ENCODE results near the gene ABI2. TPM values are rescaled to one million over a fixed set of nuclear protein-coding genes. Genes with fewer than 3 reads are reported as not detected.
"Not testable (repeated sequence)": the region's sequence is repeated elsewhere in the genome, so short reads cannot be mapped to it uniquely, and the experiment has no call there.

The ABI2 gene
- total RNA-seq, 5 donors from 2014 or later (not counting 1 experiment from before 2014, with no cell fraction given) = 22.3 to 29.4 (median 26.7) TPM

DNA sequence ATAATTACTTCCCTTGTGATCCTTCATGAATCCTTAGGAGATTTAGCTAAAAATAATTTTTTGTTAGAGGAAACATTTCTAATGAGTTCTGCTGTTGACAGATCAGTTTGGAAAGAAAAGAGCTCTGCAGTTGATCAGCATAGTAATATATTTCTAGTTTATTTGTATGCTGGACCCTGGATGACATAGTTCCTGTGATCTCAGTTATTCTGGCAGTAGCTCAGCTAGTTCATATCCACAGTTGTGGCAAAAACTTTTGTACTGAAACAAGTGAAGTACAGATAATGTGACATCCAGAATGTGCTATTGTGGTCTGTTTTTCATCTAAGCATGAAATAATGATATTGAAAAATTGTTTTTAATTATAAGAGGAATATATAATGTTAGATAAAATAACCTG lies 33.7 kb downstream of the ABI2 start:
- Mint-ChIP-seq H3K27ac (no peak overlapping the region), H3K27me3 (no peaks in the 10 kb centered on the region), H3K4me1 (peaks cover 3 to 9% (median 6%) of the 10 kb centered on the region in 3 donors), H3K9me3 (no peaks in the 10 kb centered on the region), H3K36me3 (peaks cover 16% of the 10 kb centered on the region), H3K4me3 (no peak overlapping the region)
- no peaks in the 10 kb centered on the region for H3K4me1 ChIP-seq (ENCODE audit: control insufficient read depth in 1 of 2, extremely low read depth in 1 of 2, insufficient read depth in 2 of 2, low read length in 2 of 2)
- CTCF ChIA-PET = interaction anchor here in 1 of 2 donors (0.8 kb wide), 1 partner anchor 14 kb away, joined by 3 read pairs; no protein-coding TSS in a partner anchor
- ATAC-seq (replicated peaks in 1 of 4) (no peak), DNase-seq (no peak)
- H3K27me3 ChIP-seq (replicated peaks in 1 of 2; ENCODE audit: control insufficient read depth in 2 of 2, extremely low read depth in 1 of 2, insufficient read depth in 2 of 2, low read length in 1 of 2) = no peaks in the 10 kb centered on the region
- no peak overlapping the region for H3K4me3 ChIP-seq (ENCODE audit: control insufficient read depth in 1 of 2, extremely low read depth in 1 of 2, low read length in 1 of 2)
- H3K36me3 ChIP-seq (ENCODE audit: control insufficient read depth in 2 of 2, extremely low read depth in 1 of 2, insufficient read depth in 1 of 2, low read length in 1 of 2) = no peaks in the 10 kb centered on the region
- POLR2A ChIA-PET = interaction anchor here in 1 of 2 donors (0.6 kb wide), 1 partner anchor 74 kb away, joined by 3 read pairs; no protein-coding TSS in a partner anchor
- no peak overlapping the region for H3K27ac ChIP-seq (ENCODE audit: low read length)
- H3K9me3 ChIP-seq = no peaks in the 10 kb centered on the region

DNA sequence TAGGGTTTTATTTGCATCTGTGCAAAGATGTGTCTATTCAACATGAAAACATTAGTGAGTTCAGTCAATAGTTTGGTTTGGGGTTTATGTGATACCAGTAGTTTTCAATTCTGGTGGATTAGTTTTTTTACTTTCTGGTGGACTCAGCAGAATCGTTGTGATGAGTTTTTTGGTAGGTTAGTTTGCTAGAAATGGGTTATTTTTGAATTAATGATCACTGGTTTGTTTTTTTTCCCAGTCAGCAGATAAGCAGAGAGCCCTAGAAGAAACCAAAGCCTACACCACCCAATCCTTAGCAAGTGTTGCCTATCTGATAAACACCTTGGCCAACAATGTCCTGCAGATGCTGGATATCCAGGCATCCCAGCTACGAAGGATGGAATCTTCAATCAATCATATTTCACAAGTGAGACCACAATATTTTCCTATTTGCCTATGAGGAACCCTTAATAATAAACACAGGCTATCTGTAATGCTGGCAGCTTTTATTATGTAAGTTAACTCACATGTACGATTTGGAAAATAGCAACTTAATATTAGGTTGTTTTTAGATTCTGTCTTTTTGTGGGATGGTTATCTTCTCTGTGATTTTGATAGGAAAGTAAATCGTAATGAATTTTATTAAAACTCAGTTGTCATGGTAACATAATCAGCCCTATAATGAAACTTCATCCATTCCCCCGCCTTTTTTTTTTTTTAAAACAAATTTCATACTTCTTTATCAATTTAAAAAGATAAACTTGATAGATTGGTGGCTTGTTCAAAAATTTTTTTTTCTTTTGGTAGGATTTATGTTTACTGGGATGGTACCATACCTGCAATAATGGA lies 38.7 kb downstream of the ABI2 start:
- no peak overlapping the region for H3K27ac Mint-ChIP-seq
- H3K27me3 Mint-ChIP-seq = no peaks in the 10 kb centered on the region
- Histone ChIP-seq H3K27me3 (replicated peaks in 1 of 2; ENCODE audit: control insufficient read depth in 2 of 2, extremely low read depth in 1 of 2, insufficient read depth in 2 of 2, low read length in 1 of 2) (no peaks in the 10 kb centered on the region), H3K4me3 (ENCODE audit: control insufficient read depth in 1 of 2, extremely low read depth in 1 of 2, low read length in 1 of 2) (no peak overlapping the region), H3K4me1 (ENCODE audit: control insufficient read depth in 1 of 2, extremely low read depth in 1 of 2, insufficient read depth in 2 of 2, low read length in 2 of 2) (peaks cover 0 to 2% of the 10 kb centered on the region in 2 experiments), H3K36me3 (ENCODE audit: control insufficient read depth in 2 of 2, extremely low read depth in 1 of 2, insufficient read depth in 1 of 2, low read length in 1 of 2) (peaks cover 0 to 2% of the 10 kb centered on the region in 2 donors), H3K9me3 (no peaks in the 10 kb centered on the region), H3K27ac (ENCODE audit: low read length) (no peak overlapping the region)
- H3K4me1 Mint-ChIP-seq = peaks cover 0 to under 1% (median 0%) of the 10 kb centered on the region in 3 donors
- POLR2A ChIA-PET = no interaction called here
- no peak for ATAC-seq (replicated peaks in 1 of 4)
- no peaks in the 10 kb centered on the region for H3K9me3 Mint-ChIP-seq
- CTCF ChIA-PET = no interaction called here
- no CpG with 5 or more reads among the region's 5 CpGs for WGBS (ENCODE audit: insufficient coverage)
- DNase-seq = no peak
- peaks cover 27% of the 10 kb centered on the region for H3K36me3 Mint-ChIP-seq
- no peak overlapping the region for H3K4me3 Mint-ChIP-seq

DNA sequence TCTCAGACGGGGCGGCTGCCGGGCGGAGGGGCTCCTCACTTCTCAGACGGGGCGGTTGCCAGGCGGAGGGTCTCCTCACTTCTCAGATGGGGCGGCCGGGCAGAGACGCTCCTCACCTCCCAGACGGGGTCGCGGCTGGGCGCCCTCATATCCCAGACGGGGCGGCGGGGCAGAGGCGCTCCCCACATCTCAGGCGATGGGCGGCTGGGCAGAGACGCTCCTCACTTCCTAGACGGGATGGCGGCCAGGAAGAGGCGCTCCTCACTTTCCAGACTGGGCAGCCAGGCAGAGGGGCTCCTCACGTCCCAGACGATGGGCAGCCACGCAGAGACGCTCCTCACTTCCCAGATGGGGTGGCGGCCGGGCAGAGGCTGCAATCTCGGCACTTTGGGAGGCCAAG lies 44.5 kb downstream of the ABI2 start:
- ATAC-seq (replicated peaks in 1 of 4); CTCF ChIA-PET; H3K4me1 Mint-ChIP-seq; DNase-seq; H3K27me3 Mint-ChIP-seq; H3K4me3 Mint-ChIP-seq; H3K27ac ChIP-seq (ENCODE audit: low read length); POLR2A ChIA-PET; H3K9me3 ChIP-seq; H3K27me3 ChIP-seq (replicated peaks in 1 of 2; ENCODE audit: control insufficient read depth in 2 of 2, extremely low read depth in 1 of 2, insufficient read depth in 2 of 2, low read length in 1 of 2); H3K4me3 ChIP-seq (ENCODE audit: control insufficient read depth in 1 of 2, extremely low read depth in 1 of 2, low read length in 1 of 2); H3K36me3 ChIP-seq (ENCODE audit: control insufficient read depth in 2 of 2, extremely low read depth in 1 of 2, insufficient read depth in 1 of 2, low read length in 1 of 2); H3K9me3 Mint-ChIP-seq; H3K4me1 ChIP-seq (ENCODE audit: control insufficient read depth in 1 of 2, extremely low read depth in 1 of 2, insufficient read depth in 2 of 2, low read length in 2 of 2); H3K27ac Mint-ChIP-seq: not testable (repeated sequence)
- peaks cover 21% of the 10 kb centered on the region for H3K36me3 Mint-ChIP-seq
- WGBS (ENCODE audit: insufficient coverage) = 100% methylated on average over 5 of the region's 31 CpGs

DNA sequence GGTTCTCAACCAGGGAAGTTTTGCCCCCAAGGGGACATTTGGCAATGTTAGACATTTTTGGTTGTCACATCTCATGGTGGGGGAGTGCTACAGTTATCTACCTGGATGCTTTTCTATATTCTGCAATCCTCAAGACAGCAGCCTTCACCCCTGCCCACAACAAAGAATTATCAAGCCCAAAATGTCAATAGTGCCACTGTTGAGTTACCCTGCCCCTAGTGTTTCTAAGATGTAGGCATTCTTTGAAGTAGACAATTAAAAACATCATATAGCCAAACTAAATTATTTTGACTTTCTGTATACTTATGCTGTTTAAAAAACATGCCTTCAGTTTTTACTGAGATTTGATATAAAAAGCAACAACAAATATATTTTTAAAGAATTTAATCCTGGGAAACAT lies 48.0 kb downstream of the ABI2 start:
- DNase-seq = peak in 1 of 35 experiments; percentile 11
- no peak overlapping the region for H3K27ac Mint-ChIP-seq
- Histone ChIP-seq H3K4me1 (ENCODE audit: control insufficient read depth in 1 of 2, extremely low read depth in 1 of 2, insufficient read depth in 2 of 2, low read length in 2 of 2) (no peaks in the 10 kb centered on the region), H3K9me3 (no peaks in the 10 kb centered on the region), H3K36me3 (ENCODE audit: control insufficient read depth in 2 of 2, extremely low read depth in 1 of 2, insufficient read depth in 1 of 2, low read length in 1 of 2) (no peaks in the 10 kb centered on the region), H3K27ac (ENCODE audit: low read length) (no peak overlapping the region), H3K4me3 (ENCODE audit: control insufficient read depth in 1 of 2, extremely low read depth in 1 of 2, low read length in 1 of 2) (no peak overlapping the region), H3K27me3 (replicated peaks in 1 of 2; ENCODE audit: control insufficient read depth in 2 of 2, extremely low read depth in 1 of 2, insufficient read depth in 2 of 2, low read length in 1 of 2) (no peaks in the 10 kb centered on the region)
- no peak for ATAC-seq (replicated peaks in 1 of 4)
- H3K27me3 Mint-ChIP-seq = no peaks in the 10 kb centered on the region
- CTCF ChIA-PET = interaction anchor here in 1 of 2 donors (0.9 kb wide), 1 partner anchor 14 kb away, joined by 3 read pairs; no protein-coding TSS in a partner anchor
- peaks cover 7% of the 10 kb centered on the region for H3K36me3 Mint-ChIP-seq
- POLR2A ChIA-PET = no interaction called here
- peaks cover 0 to 6% (median 5%) of the 10 kb centered on the region in 3 donors for H3K4me1 Mint-ChIP-seq
- no peak overlapping the region for H3K4me3 Mint-ChIP-seq
- no peaks in the 10 kb centered on the region for H3K9me3 Mint-ChIP-seq

DNA sequence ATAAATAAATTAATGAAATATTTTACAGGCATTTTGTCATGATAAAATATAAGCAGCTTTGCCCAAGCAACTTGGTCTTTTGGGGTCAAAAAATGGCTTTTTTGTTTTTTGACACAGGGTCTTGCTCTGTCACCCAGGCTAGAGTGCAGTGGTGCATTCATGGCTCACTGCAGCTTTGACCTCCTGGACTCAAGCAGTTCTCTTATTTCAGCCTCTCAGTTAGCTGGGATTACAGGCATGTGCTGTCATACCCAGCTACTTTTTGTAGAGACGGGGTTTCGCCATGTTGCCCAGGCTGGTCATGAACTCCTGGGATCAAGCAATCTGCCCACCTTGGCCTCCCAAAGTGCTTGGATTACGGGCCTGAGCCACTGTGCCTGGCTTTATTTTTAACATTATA lies 51.0 kb downstream of the ABI2 start:
- Mint-ChIP-seq H3K4me1 (peaks cover 0 to 6% (median 5%) of the 10 kb centered on the region in 3 donors), H3K36me3 (peaks cover 21% of the 10 kb centered on the region), H3K4me3 (no peak overlapping the region), H3K27me3 (no peaks in the 10 kb centered on the region), H3K9me3 (no peaks in the 10 kb centered on the region), H3K27ac (no peak overlapping the region)
- Histone ChIP-seq H3K4me3 (ENCODE audit: control insufficient read depth in 1 of 2, extremely low read depth in 1 of 2, low read length in 1 of 2) (no peak overlapping the region), H3K4me1 (ENCODE audit: control insufficient read depth in 1 of 2, extremely low read depth in 1 of 2, insufficient read depth in 2 of 2, low read length in 2 of 2) (no peaks in the 10 kb centered on the region), H3K9me3 (no peaks in the 10 kb centered on the region), H3K27ac (ENCODE audit: low read length) (no peak overlapping the region), H3K36me3 (ENCODE audit: control insufficient read depth in 2 of 2, extremely low read depth in 1 of 2, insufficient read depth in 1 of 2, low read length in 1 of 2) (no peaks in the 10 kb centered on the region), H3K27me3 (replicated peaks in 1 of 2; ENCODE audit: control insufficient read depth in 2 of 2, extremely low read depth in 1 of 2, insufficient read depth in 2 of 2, low read length in 1 of 2) (no peaks in the 10 kb centered on the region)
- ATAC-seq (replicated peaks in 1 of 4) (no peak), DNase-seq (no peak)
- ChIA-PET CTCF (no interaction called here), POLR2A (no interaction called here)
- WGBS (ENCODE audit: insufficient coverage) = 100% methylated on average over 2 of the region's 3 CpGs

DNA sequence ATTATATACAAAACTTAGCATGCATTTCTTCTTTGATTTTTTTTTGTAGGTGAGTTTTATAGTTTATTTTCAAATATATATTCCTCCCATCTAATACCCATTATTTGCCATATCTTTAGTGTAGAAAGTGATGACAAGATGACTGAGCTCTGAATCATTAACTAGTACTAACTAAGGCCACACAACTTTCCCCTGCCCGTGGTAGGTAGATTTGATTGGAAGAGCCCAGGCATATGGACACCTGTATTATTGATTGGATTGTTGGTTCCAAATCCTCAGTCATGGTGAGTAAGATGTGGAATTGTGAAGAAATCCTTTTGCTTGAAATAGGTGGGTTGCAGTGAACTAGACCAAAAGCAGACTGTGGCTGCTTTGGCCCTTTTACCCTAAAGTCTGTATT lies 54.8 kb downstream of the ABI2 start:
- Histone ChIP-seq H3K4me1 (ENCODE audit: control insufficient read depth in 1 of 2, extremely low read depth in 1 of 2, insufficient read depth in 2 of 2, low read length in 2 of 2) (no peaks in the 10 kb centered on the region), H3K27ac (ENCODE audit: low read length) (no peak overlapping the region), H3K27me3 (replicated peaks in 1 of 2; ENCODE audit: control insufficient read depth in 2 of 2, extremely low read depth in 1 of 2, insufficient read depth in 2 of 2, low read length in 1 of 2) (no peaks in the 10 kb centered on the region), H3K9me3 (no peaks in the 10 kb centered on the region), H3K36me3 (ENCODE audit: control insufficient read depth in 2 of 2, extremely low read depth in 1 of 2, insufficient read depth in 1 of 2, low read length in 1 of 2) (no peaks in the 10 kb centered on the region), H3K4me3 (ENCODE audit: control insufficient read depth in 1 of 2, extremely low read depth in 1 of 2, low read length in 1 of 2) (no peak overlapping the region)
- DNase-seq = no peak
- POLR2A ChIA-PET = no interaction called here
- H3K4me3 Mint-ChIP-seq = no peak overlapping the region
- peaks cover 27% of the 10 kb centered on the region for H3K36me3 Mint-ChIP-seq
- no peaks in the 10 kb centered on the region for H3K9me3 Mint-ChIP-seq
- ATAC-seq (replicated peaks in 1 of 4) = no peak
- CTCF ChIA-PET = interaction anchor here (0.5 to 0.6 kb wide), 2 partner anchors 301 to 1065 kb away, joined by 3 to 7 read pairs; no protein-coding TSS in a partner anchor
- H3K27ac Mint-ChIP-seq = no peak overlapping the region
- no peaks in the 10 kb centered on the region for H3K27me3 Mint-ChIP-seq
- no peaks in the 10 kb centered on the region for H3K4me1 Mint-ChIP-seq
- WGBS (ENCODE audit: insufficient coverage) = no CpG with 5 or more reads among the region's 1 CpG
